ENCODE data around the gene TBC1D14. TPM values are rescaled to one million over a fixed set of nuclear protein-coding genes. Genes with fewer than 3 reads are reported as not detected.

Gene TBC1D14
- total and polyA plus RNA-seq, 9 of the 15 experiments (the other 6 are each of a cell fraction or from before 2014, with no cell fraction given), result 2.1 to 59.6 (median 44.8) TPM

DNA sequence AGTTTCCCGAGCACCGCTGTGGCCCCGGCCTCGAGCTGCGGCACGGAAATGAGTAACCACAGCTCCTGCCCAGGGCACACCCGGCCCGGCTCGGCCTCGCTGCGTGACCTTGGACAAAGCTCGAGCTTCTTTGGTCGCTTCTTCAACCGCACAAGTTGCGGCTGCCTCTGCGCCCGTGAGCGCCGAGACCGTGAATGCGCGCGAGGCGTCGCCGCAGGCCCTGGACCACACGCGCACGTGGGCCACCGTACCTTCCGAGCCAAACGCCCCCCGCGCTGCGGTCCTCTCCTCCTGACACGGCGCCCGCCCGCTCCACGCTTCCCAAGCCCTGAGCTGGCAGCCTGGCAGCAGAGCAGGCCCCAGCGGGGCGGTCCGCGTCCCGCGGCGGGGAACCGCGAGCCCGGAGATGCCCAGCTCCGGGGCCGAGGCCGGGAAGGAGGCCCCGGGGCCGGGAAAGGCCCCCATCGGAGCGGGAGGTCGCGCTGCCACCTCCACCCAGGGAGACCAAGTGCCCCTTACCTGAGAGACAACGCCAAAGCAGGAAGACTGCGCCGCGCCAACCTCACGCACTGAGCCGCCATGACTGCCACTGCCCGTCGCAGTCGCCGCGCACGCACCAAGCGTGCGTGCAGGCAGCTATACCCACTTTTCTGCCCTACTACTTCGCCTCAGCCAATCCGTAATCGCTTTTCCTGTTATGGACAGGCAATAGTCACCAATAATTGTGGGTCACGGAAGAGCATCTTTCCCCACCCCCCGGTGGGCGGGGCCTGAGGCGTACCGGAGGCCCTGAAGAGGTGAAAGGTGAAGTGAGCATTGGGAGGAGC is 158.0 kb downstream of the TBC1D14 start, which contains the start of gene GRPEL1 (continued):
- peak; percentile 47 for TF ChIP-seq FIP1L1 (IDR thresholded peaks at IDR 0.05; ENCODE audit: low read depth, low read length, poor library complexity, severe bottlenecking)
- TF ChIP-seq ZKSCAN8 (CRISPR knock-in tag; IDR thresholded peaks at IDR 0.05), result no peak
- peak; percentile 33 for TF ChIP-seq NFYB (IDR thresholded peaks at IDR 0.05; ENCODE audit: extremely low read depth, insufficient read length)
- TF ChIP-seq FUS (optimal IDR thresholded peaks at IDR 0.05; ENCODE audit: low read depth, low read length), result peak; percentile 71
- TF ChIP-seq PHB (CRISPR knock-in tag; IDR thresholded peaks at IDR 0.05), result no peak
- TF ChIP-seq POLR2G (IDR thresholded peaks at IDR 0.05; ENCODE audit: low read depth, low read length), result peak; percentile 98
- no peak for TF ChIP-seq KLF10 (CRISPR knock-in tag; IDR thresholded peaks at IDR 0.05)
- no peak for TF ChIP-seq DDX20 (tag; IDR thresholded peaks at IDR 0.05; ENCODE audit: low read depth)
- no peak for TF ChIP-seq ARHGAP35 (IDR thresholded peaks at IDR 0.05; ENCODE audit: partially characterized antibody)
- TF ChIP-seq ZNF764 (CRISPR knock-in tag; IDR thresholded peaks at IDR 0.05; ENCODE audit: low read depth), result no peak
- TF ChIP-seq ZNF717 (CRISPR knock-in tag; IDR thresholded peaks at IDR 0.05), result peak; percentile 38; the same call in 1 of the 2 replicates
- TF ChIP-seq GABPB1 (CRISPR knock-in tag; IDR thresholded peaks at IDR 0.05), result peak; percentile 54; the same call in 1 of the 2 replicates
- TF ChIP-seq MECOM (CRISPR knock-in tag; IDR thresholded peaks at IDR 0.05), result peak; percentile 43; the same call in 1 of the 2 replicates
- TF ChIP-seq NR2C2 (CRISPR knock-in tag; IDR thresholded peaks at IDR 0.05), result peak; percentile 94
- TF ChIP-seq NR2C2 (tag; IDR thresholded peaks at IDR 0.05), result peak; percentile 98
- TF ChIP-seq ILF3 (IDR thresholded peaks at IDR 0.05; ENCODE audit: borderline replicate concordance), result no peak
- TF ChIP-seq MAFK (IDR thresholded peaks at IDR 0.05; ENCODE audit: low read length), result no peak
- TF ChIP-seq, protein P1, sequence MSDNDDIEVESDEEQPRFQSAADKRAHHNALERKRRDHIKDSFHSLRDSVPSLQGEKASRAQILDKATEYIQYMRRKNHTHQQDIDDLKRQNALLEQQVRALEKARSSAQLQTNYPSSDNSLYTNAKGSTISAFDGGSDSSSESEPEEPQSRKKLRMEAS (CRISPR knock-in tag; IDR thresholded peaks at IDR 0.05), result peak; percentile 94
- TF ChIP-seq, protein P2, sequence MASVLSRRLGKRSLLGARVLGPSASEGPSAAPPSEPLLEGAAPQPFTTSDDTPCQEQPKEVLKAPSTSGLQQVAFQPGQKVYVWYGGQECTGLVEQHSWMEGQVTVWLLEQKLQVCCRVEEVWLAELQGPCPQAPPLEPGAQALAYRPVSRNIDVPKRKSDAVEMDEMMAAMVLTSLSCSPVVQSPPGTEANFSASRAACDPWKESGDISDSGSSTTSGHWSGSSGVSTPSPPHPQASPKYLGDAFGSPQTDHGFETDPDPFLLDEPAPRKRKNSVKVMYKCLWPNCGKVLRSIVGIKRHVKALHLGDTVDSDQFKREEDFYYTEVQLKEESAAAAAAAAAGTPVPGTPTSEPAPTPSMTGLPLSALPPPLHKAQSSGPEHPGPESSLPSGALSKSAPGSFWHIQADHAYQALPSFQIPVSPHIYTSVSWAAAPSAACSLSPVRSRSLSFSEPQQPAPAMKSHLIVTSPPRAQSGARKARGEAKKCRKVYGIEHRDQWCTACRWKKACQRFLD (CRISPR knock-in tag; IDR thresholded peaks at IDR 0.05), result peak; percentile 46; the same call in 1 of the 2 replicates
- TF ChIP-seq BRD4 (IDR thresholded peaks at IDR 0.05), result 0 out of 2 replicates have a peak, but pooled peaks have one; percentile 41
- TF ChIP-seq ZNF79 (CRISPR knock-in tag; IDR thresholded peaks at IDR 0.05; ENCODE audit: low read depth), result no peak
- no peak for TF ChIP-seq ZSCAN32 (CRISPR knock-in tag; IDR thresholded peaks at IDR 0.05)
- peak; percentile 22; the same call in 1 of the 2 replicates for TF ChIP-seq TOE1 (IDR thresholded peaks at IDR 0.05; ENCODE audit: borderline replicate concordance)
- TF ChIP-seq TOE1 (CRISPR knock-in tag; IDR thresholded peaks at IDR 0.05; ENCODE audit: borderline replicate concordance, low read depth), result no peak
- no peak for TF ChIP-seq ARNT (IDR thresholded peaks at IDR 0.05)
- TF ChIP-seq, protein P3, sequence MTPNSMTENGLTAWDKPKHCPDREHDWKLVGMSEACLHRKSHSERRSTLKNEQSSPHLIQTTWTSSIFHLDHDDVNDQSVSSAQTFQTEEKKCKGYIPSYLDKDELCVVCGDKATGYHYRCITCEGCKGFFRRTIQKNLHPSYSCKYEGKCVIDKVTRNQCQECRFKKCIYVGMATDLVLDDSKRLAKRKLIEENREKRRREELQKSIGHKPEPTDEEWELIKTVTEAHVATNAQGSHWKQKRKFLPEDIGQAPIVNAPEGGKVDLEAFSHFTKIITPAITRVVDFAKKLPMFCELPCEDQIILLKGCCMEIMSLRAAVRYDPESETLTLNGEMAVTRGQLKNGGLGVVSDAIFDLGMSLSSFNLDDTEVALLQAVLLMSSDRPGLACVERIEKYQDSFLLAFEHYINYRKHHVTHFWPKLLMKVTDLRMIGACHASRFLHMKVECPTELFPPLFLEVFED (CRISPR knock-in tag; conservative IDR thresholded peaks at IDR 0.05), result no peak

All from K562 (cell line).